Measurements from ENCODE around the gene TSPO2.

Gene TSPO2

GRCh38 chr6:41046084-41046483 lies 3.8 kb downstream of the TSPO2 start:
- H3K27ac ChIP-seq (ENCODE audit: low read length), result no peak overlapping the region
- no peaks in the 10 kb centered on the region for H3K9me3 ChIP-seq (ENCODE audit: insufficient read depth, low read length, severe bottlenecking)
- no peak overlapping the region for H3K4me3 ChIP-seq (ENCODE audit: low read depth in 1 of 2, low read length in 2 of 2)

GRCh38 chr6:41047306-41047705 lies 5.0 kb downstream of the TSPO2 start:
- H3K27me3 ChIP-seq (ENCODE audit: insufficient read depth, low read length, poor library complexity), result no peaks in the 10 kb centered on the region
- no peak overlapping the region for H3K4me3 ChIP-seq (ENCODE audit: low read depth in 1 of 2, low read length in 2 of 2)
- TF ChIP-seq, protein P1, sequence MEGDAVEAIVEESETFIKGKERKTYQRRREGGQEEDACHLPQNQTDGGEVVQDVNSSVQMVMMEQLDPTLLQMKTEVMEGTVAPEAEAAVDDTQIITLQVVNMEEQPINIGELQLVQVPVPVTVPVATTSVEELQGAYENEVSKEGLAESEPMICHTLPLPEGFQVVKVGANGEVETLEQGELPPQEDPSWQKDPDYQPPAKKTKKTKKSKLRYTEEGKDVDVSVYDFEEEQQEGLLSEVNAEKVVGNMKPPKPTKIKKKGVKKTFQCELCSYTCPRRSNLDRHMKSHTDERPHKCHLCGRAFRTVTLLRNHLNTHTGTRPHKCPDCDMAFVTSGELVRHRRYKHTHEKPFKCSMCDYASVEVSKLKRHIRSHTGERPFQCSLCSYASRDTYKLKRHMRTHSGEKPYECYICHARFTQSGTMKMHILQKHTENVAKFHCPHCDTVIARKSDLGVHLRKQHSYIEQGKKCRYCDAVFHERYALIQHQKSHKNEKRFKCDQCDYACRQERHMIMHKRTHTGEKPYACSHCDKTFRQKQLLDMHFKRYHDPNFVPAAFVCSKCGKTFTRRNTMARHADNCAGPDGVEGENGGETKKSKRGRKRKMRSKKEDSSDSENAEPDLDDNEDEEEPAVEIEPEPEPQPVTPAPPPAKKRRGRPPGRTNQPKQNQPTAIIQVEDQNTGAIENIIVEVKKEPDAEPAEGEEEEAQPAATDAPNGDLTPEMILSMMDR (IDR thresholded peaks at IDR 0.05; ENCODE audit: borderline replicate concordance, extremely low read depth, low read length, poor library complexity, severe bottlenecking), result no peak
- TF ChIP-seq EZH2 (IDR thresholded peaks at IDR 0.05; ENCODE audit: borderline replicate concordance, low read depth, low read length, severe bottlenecking), result no peak
- no peaks in the 10 kb centered on the region for H4K20me1 ChIP-seq (ENCODE audit: insufficient read depth, low read length)
- no peak for ATAC-seq (ENCODE audit: insufficient read depth, low read depth)
- no peaks in the 10 kb centered on the region for H3K9me3 ChIP-seq (ENCODE audit: insufficient read depth, low read length, severe bottlenecking)
- peaks cover 8% of the 10 kb centered on the region for H3K4me1 ChIP-seq (ENCODE audit: insufficient read depth, low read length)
- no peaks in the 10 kb centered on the region for H3K79me2 ChIP-seq (ENCODE audit: insufficient read depth, low read length)
- H3K27ac ChIP-seq (ENCODE audit: low read length), result no peak overlapping the region
- no peak overlapping the region for H3K4me2 ChIP-seq (ENCODE audit: insufficient read depth, low read length)
- DNase-seq, result no peak
- no peaks in the 10 kb centered on the region for H3K36me3 ChIP-seq (ENCODE audit: insufficient read depth, low read length)
- no peak overlapping the region for H2AFZ ChIP-seq (ENCODE audit: low read depth, low read length)
- H3K9ac ChIP-seq (ENCODE audit: low read depth, low read length), result no peak overlapping the region

More at GRCh38 chr6:41046084-41046483, 3.8 kb downstream of the TSPO2 start:
- no peak for ATAC-seq (ENCODE audit: insufficient read depth, low read depth)
- Histone ChIP-seq H3K4me2 (ENCODE audit: insufficient read depth, low read length) (no peak overlapping the region), H3K4me1 (ENCODE audit: insufficient read depth, low read length) (no peaks in the 10 kb centered on the region), H2AFZ (ENCODE audit: low read depth, low read length) (no peak overlapping the region), H3K79me2 (ENCODE audit: insufficient read depth, low read length) (no peaks in the 10 kb centered on the region), H3K27me3 (ENCODE audit: insufficient read depth, low read length, poor library complexity) (no peaks in the 10 kb centered on the region), H3K36me3 (ENCODE audit: insufficient read depth, low read length) (no peaks in the 10 kb centered on the region), H4K20me1 (ENCODE audit: insufficient read depth, low read length) (no peaks in the 10 kb centered on the region), H3K9ac (ENCODE audit: low read depth, low read length) (no peak overlapping the region)
- DNase-seq, result no peak
- TF ChIP-seq, protein P1 (IDR thresholded peaks at IDR 0.05; ENCODE audit: borderline replicate concordance, extremely low read depth, low read length, poor library complexity, severe bottlenecking), result no peak
- TF ChIP-seq EZH2 (IDR thresholded peaks at IDR 0.05; ENCODE audit: borderline replicate concordance, low read depth, low read length, severe bottlenecking), result no peak

- no peak for TF ChIP-seq EZH2 (IDR thresholded peaks at IDR 0.05; ENCODE audit: borderline replicate concordance, low read depth, low read length, severe bottlenecking)
- Histone ChIP-seq H3K79me2 (ENCODE audit: insufficient read depth, low read length) (no peaks in the 10 kb centered on the region), H3K27me3 (ENCODE audit: insufficient read depth, low read length, poor library complexity) (no peaks in the 10 kb centered on the region), H4K20me1 (ENCODE audit: insufficient read depth, low read length) (no peaks in the 10 kb centered on the region), H3K36me3 (ENCODE audit: insufficient read depth, low read length) (no peaks in the 10 kb centered on the region), H3K4me2 (ENCODE audit: insufficient read depth, low read length) (no peak overlapping the region), H2AFZ (ENCODE audit: low read depth, low read length) (no peak overlapping the region), H3K4me3 (ENCODE audit: low read depth in 1 of 2, low read length in 2 of 2) (no peak overlapping the region), H3K27ac (ENCODE audit: low read length) (no peak overlapping the region), H3K9me3 (ENCODE audit: insufficient read depth, low read length, severe bottlenecking) (no peaks in the 10 kb centered on the region), H3K4me1 (ENCODE audit: insufficient read depth, low read length) (peaks cover 14% of the 10 kb centered on the region), H3K9ac (ENCODE audit: low read depth, low read length) (no peak overlapping the region)
- DNase-seq (no peak), ATAC-seq (ENCODE audit: insufficient read depth, low read depth) (no peak)
These were observed 5.8 kb downstream of the TSPO2 start for GRCh38 chr6:41047745-41048732.

DNA sequence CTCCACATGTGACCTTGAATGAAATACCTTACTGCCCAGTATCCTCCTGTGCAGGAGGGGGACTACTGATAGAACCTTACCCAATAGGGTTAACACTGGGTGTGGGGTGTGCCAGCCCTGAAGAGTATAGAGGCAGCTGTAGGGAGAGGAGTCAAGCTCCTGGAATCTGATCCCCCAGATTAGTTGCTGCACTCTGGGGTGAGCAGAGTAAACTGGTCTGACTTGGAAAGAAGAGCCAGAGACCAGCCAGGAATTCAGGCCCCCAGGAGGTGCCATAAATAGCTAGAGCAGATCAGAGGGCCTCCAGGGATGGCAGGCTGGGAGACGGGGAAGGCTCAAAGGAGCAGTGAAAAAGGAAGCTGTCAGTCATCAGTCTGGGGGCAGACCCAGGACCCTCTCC lies 7.3 kb downstream of the TSPO2 start:
- no peaks in the 10 kb centered on the region for H3K9me3 ChIP-seq (ENCODE audit: insufficient read depth, low read length, severe bottlenecking)
- ATAC-seq (ENCODE audit: insufficient read depth, low read depth), result no peak
- H3K27ac ChIP-seq (ENCODE audit: low read length), result no peak overlapping the region
- no peak overlapping the region for H3K4me2 ChIP-seq (ENCODE audit: insufficient read depth, low read length)
- no peaks in the 10 kb centered on the region for H3K27me3 ChIP-seq (ENCODE audit: insufficient read depth, low read length, poor library complexity)
- H3K9ac ChIP-seq (ENCODE audit: low read depth, low read length), result no peak overlapping the region
- no peaks in the 10 kb centered on the region for H3K79me2 ChIP-seq (ENCODE audit: insufficient read depth, low read length)
- H4K20me1 ChIP-seq (ENCODE audit: insufficient read depth, low read length), result no peaks in the 10 kb centered on the region
- DNase-seq, result no peak
- peaks cover 14% of the 10 kb centered on the region for H3K4me1 ChIP-seq (ENCODE audit: insufficient read depth, low read length)
- no peaks in the 10 kb centered on the region for H3K36me3 ChIP-seq (ENCODE audit: insufficient read depth, low read length)
- TF ChIP-seq EZH2 (IDR thresholded peaks at IDR 0.05; ENCODE audit: borderline replicate concordance, low read depth, low read length, severe bottlenecking), result no peak
- TF ChIP-seq, protein P1 (IDR thresholded peaks at IDR 0.05; ENCODE audit: borderline replicate concordance, extremely low read depth, low read length, poor library complexity, severe bottlenecking), result no peak
- no peak overlapping the region for H2AFZ ChIP-seq (ENCODE audit: low read depth, low read length)
- H3K4me3 ChIP-seq (ENCODE audit: low read depth in 1 of 2, low read length in 2 of 2), result no peak overlapping the region
